Measurements from ENCODE around the gene BTBD6.

The BTBD6 gene

GRCh38 chr14:105260959-105261358, 12.6 kb downstream of the BTBD6 start:
- TF ChIP-seq, protein P1, sequence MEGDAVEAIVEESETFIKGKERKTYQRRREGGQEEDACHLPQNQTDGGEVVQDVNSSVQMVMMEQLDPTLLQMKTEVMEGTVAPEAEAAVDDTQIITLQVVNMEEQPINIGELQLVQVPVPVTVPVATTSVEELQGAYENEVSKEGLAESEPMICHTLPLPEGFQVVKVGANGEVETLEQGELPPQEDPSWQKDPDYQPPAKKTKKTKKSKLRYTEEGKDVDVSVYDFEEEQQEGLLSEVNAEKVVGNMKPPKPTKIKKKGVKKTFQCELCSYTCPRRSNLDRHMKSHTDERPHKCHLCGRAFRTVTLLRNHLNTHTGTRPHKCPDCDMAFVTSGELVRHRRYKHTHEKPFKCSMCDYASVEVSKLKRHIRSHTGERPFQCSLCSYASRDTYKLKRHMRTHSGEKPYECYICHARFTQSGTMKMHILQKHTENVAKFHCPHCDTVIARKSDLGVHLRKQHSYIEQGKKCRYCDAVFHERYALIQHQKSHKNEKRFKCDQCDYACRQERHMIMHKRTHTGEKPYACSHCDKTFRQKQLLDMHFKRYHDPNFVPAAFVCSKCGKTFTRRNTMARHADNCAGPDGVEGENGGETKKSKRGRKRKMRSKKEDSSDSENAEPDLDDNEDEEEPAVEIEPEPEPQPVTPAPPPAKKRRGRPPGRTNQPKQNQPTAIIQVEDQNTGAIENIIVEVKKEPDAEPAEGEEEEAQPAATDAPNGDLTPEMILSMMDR (IDR thresholded peaks at IDR 0.05; ENCODE audit: low read depth, low read length) = no peak
- Histone ChIP-seq H3K27me3 (no peaks in the 10 kb centered on the region), H3K4me3 (ENCODE audit: low read depth, low read length) (no peak overlapping the region), H3K9me3 (no peaks in the 10 kb centered on the region), H3K4me1 (no peaks in the 10 kb centered on the region), H3K36me3 (peaks cover 11% of the 10 kb centered on the region)
- DNase-seq = no peak

GRCh38 chr14:105261781-105262180, 13.4 kb downstream of the BTBD6 start:
- H3K36me3 ChIP-seq = peaks cover 7% of the 10 kb centered on the region
- H3K9me3 ChIP-seq = no peaks in the 10 kb centered on the region
- DNase-seq = no peak
- H3K27me3 ChIP-seq = no peaks in the 10 kb centered on the region
- no peak overlapping the region for H3K4me3 ChIP-seq (ENCODE audit: low read depth, low read length)
- no peaks in the 10 kb centered on the region for H3K4me1 ChIP-seq
- TF ChIP-seq, protein P1 (IDR thresholded peaks at IDR 0.05; ENCODE audit: low read depth, low read length) = no peak

DNA sequence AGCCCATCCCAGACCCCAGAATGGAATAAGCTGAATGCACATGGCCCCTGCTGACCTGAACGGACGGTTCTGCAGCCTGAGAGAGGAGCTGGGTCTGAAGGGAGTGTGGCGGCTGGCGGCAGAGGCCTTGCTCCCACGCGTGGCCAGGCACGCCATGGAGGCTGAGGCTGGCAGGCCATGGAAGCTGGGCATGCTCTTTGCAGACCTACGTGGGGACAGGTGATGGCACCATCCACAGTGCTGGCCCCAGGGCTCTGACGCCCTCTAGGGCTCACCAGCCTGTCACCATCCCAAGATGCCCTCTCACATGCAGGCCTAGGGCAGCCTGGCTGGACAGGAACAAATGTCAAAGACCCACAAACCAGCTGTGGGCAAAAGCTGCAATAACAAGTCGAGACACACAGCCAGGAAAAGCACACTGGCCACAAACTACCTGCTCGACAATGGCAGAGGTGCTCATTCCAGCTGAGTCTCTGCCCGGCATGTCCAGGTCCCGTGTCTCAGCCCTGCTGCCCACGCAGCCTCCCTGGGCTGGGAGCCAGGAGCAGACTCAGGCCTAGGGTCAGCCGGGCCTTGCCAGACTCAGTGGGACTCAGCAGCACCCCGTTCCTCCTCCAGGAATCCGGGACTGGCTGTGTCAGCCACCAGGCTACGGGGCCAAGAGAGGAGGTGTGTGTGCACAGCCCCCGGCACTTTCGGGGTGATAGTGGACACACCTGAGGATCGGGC, 19.7 kb downstream of the BTBD6 start:
- Histone ChIP-seq H3K9me3 (no peaks in the 10 kb centered on the region), H3K27me3 (no peaks in the 10 kb centered on the region), H3K4me1 (no peaks in the 10 kb centered on the region), H3K36me3 (peaks cover 7% of the 10 kb centered on the region; the same call in 1 of the 2 replicates), H3K4me3 (ENCODE audit: low read depth, low read length) (no peak overlapping the region)
- DNase-seq = no peak
- TF ChIP-seq, protein P1 (IDR thresholded peaks at IDR 0.05; ENCODE audit: low read depth, low read length) = 0 out of 2 replicates have a peak, but pooled peaks have one; percentile 3

DNA sequence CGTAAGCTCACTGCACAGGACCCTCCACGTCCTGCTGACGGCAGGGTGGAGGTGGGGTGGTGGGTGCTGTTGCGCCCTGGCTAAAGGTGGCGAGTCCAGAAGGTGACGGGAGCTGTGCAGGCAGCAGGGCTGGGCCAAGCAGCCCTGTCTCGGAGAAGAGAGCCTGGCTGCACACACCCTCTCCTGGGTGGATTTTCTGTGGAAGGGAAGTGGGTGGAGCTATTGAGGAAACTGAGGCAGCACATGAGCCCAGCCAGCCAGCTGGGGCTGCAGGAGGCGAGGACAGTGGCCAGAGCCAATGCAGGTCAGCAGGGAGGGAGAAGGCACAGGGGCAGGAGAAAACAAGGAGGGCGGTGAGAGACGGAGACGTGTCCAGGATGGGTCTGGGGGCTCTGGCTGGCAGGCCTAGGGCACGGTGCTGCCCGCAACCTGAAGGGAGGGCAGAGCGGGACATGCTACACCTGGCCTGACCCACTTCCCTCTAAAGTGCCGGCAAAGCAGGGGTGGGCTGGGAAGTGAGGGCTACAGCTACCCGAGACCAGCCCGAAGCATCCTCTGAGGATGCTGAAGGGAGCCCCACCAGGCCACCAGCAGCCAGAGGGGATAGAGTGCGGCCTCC, 20.5 kb downstream of the BTBD6 start:
- Histone ChIP-seq H3K4me3 (ENCODE audit: low read depth, low read length) (no peak overlapping the region), H3K27me3 (no peaks in the 10 kb centered on the region), H3K4me1 (no peaks in the 10 kb centered on the region), H3K9me3 (no peaks in the 10 kb centered on the region), H3K36me3 (peaks cover 5% of the 10 kb centered on the region; the same call in 1 of the 2 replicates)
- DNase-seq = no peak
- TF ChIP-seq, protein P1 (IDR thresholded peaks at IDR 0.05; ENCODE audit: low read depth, low read length) = no peak

GRCh38 chr14:105269405-105269804, 21.1 kb downstream of the BTBD6 start:
- no peaks in the 10 kb centered on the region for H3K4me1 ChIP-seq
- H3K36me3 ChIP-seq = peaks cover 5% of the 10 kb centered on the region; the same call in 1 of the 2 replicates
- DNase-seq = no peak
- H3K4me3 ChIP-seq (ENCODE audit: low read depth, low read length) = no peak overlapping the region
- no peaks in the 10 kb centered on the region for H3K9me3 ChIP-seq
- H3K27me3 ChIP-seq = no peaks in the 10 kb centered on the region
- TF ChIP-seq, protein P1 (IDR thresholded peaks at IDR 0.05; ENCODE audit: low read depth, low read length) = no peak

Data from BE2C (cell line).